NCI-H82 treated with DMSO at 0.1 percent for 48 hours (cell line): ENCODE data around the gene CAPN10.

Source experiments
- DNase-seq: peaks from one replicate; lab custom pipeline; 2025; ENCODE audit not compliant: unreplicated experiment; lab: John Stamatoyannopoulos, UW

The CAPN10 gene

DNA sequence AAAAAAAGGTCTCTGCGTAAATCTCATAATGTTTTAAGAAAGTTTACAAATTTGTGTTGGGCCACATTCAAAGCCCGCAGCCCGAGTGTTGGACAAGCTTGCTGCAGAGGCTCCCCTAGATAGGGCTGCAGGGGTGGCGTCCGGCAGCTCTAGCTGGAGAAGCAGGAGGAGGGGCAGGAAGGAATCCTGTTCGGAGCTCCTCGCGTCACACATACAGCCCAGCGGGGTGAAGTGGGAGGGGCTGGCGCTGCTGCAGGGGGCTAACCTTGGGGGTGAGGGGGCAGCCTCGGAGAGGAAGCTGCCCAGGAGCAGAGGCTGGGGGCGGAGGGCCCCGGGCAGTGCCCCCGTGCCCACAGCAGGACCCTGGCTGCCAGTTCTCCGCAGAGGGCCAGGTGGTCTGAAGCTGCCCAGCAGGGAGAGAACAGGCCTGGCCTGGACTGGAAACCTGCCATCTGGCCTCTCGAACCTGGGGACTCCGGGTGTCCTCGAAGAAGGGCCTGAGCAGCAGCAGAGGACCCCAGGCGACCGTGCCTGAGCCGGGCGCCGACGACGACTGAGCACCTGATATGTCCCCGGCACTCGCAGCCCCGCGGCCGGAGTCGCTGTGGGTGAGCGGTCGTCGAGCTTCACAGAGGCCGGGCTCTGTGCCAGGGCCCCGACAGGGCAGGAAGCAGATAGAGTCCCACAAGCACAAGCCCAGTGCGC, 36.1 kb downstream of the CAPN10 start:
- no peak for DNase-seq

- no peak for DNase-seq
These were observed 37.0 kb downstream of the CAPN10 start for GRCh38 chr2:240623531-240624010.

GRCh38 chr2:240624011-240624949, 37.7 kb downstream of the CAPN10 start:
- no peak for DNase-seq

GRCh38 chr2:240624950-240625621, 38.6 kb downstream of the CAPN10 start, which contains the start of gene GPR35:
Gene GPR35, plus strand, starts transcription at chr2:240625480. Its CDS starts 4,473 bp downstream, at chr2:240629953.
- no peak for DNase-seq

GRCh38 chr2:240626531-240627300, 40.2 kb downstream of the CAPN10 start:
- DNase-seq, result no peak

DNA sequence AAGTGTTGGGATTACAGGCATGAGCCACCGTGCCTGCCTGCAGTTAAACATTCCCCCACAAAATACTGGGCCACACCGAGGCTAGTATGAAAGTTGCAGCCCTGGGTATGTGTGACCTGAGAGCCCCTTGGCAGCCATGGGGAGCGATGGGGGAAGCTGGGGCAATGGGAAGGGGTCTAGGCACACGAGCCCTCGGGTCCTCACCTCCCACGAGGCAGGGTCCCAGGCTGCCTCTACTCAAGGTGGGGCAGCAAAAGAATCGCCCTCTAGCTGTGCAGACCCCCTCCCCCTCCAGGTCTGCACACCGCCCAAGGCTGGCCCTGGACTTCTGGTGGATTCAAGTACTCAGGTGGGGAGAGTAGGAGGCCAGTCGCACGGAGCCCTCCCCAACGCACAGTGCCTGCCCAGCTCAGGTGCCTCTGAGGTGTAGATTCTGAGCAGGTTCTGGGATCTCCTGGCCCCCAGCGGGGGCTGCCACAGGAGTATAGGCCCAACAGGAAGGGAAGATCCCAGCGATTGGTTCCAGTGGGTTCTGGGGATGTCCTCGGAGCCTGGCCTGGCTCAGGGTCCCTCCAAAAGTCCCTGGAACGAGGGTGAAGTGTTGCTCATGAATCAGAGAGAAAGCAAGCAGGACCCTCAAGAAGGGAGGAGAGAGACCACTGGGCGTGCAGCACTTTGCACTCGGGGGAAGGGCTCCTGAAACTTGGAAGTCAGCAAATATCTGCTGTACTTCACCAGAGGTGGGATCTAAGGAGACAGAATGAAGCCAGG, 41.4 kb downstream of the CAPN10 start:
- DNase-seq, result no peak

DNA sequence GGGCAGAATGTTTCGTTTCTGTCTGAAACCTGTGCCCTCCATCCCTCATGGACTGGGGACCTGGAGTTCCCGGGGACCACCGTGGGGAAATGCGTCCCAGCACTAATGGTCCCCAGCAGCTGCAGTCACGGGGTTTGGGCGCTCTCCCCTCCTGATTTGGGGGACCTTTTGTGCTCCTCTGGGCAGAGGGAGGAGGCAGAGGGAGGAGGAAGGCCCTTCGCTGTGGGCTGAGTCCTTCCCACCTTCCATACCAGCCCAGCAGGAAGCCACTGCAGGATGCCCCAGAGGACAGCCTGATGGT, 41.9 kb downstream of the CAPN10 start:
- no peak for DNase-seq

DNA sequence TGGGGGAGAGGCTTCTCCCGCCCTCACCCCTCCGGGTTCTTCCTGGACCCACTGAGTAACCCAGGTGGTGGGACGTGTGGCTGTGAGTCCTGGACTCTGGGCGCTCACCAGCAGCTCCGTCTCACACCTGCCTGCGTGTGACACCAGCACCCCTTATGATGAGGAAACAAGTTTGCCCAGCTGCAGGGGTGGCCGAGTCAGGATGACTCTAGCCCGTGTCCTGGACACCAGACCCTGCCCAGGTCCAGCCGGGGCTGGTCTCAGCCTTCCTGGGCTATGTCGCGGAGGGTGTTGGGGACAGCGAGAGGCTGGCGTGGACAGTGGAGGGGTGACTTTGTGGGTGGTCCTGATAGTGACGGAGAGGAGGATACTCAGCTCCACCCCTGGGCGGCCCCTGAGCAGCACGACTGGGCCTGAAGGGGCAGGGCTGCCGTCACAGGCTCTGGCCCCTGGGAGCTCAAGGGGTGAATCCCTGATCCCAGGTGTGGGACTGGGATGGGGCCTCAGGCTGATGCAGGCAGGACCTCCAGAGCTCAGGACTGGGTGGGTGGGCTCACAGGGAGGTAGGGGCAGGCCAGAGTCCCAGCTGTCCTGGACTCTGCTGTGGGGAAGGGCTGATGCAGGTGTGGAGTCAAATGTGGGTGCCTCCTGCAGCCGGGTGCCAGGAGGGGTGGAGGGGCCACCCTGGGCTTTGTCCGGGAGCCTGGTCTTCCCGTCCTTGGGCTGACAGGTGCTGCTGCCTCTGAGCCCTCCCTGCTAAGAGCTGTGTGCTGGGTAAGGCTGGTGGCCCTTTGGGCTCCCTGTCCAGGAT, 42.5 kb downstream of the CAPN10 start:
- no peak for DNase-seq

- no peak for DNase-seq
These were observed 43.1 kb downstream of the CAPN10 start for GRCh38 chr2:240629619-240629967.

DNA sequence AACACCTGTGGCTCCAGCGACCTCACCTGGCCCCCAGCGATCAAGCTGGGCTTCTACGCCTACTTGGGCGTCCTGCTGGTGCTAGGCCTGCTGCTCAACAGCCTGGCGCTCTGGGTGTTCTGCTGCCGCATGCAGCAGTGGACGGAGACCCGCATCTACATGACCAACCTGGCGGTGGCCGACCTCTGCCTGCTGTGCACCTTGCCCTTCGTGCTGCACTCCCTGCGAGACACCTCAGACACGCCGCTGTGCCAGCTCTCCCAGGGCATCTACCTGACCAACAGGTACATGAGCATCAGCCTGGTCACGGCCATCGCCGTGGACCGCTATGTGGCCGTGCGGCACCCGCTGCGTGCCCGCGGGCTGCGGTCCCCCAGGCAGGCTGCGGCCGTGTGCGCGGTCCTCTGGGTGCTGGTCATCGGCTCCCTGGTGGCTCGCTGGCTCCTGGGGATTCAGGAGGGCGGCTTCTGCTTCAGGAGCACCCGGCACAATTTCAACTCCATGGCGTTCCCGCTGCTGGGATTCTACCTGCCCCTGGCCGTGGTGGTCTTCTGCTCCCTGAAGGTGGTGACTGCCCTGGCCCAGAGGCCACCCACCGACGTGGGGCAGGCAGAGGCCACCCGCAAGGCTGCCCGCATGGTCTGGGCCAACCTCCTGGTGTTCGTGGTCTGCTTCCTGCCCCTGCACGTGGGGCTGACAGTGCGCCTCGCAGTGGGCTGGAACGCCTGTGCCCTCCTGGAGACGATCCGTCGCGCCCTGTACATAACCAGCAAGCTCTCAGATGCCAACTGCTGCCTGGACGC, 43.6 kb downstream of the CAPN10 start:
- DNase-seq, result no peak

DNA sequence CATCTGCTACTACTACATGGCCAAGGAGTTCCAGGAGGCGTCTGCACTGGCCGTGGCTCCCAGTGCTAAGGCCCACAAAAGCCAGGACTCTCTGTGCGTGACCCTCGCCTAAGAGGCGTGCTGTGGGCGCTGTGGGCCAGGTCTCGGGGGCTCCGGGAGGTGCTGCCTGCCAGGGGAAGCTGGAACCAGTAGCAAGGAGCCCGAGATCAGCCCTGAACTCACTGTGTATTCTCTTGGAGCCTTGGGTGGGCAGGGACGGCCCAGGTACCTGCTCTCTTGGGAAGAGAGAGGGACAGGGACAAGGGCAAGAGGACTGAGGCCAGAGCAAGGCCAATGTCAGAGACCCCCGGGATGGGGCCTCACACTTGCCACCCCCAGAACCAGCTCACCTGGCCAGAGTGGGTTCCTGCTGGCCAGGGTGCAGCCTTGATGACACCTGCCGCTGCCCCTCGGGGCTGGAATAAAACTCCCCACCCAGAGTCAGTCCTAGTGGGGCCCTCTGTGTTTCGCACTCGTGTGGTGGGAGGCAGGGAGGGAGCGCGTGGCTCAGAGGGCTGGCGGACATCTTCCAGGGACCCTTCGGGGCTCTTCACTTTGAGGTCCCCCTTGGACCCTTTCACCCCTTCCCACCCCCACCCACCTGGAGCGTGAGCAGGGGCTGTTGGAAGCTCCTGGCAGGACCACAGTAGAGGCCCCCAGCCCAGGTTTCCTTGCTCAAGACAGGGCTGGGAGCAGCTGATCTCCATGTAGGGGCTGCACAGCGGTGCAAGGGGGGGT, 44.4 kb downstream of the CAPN10 start:
- DNase-seq, result no peak

DNA sequence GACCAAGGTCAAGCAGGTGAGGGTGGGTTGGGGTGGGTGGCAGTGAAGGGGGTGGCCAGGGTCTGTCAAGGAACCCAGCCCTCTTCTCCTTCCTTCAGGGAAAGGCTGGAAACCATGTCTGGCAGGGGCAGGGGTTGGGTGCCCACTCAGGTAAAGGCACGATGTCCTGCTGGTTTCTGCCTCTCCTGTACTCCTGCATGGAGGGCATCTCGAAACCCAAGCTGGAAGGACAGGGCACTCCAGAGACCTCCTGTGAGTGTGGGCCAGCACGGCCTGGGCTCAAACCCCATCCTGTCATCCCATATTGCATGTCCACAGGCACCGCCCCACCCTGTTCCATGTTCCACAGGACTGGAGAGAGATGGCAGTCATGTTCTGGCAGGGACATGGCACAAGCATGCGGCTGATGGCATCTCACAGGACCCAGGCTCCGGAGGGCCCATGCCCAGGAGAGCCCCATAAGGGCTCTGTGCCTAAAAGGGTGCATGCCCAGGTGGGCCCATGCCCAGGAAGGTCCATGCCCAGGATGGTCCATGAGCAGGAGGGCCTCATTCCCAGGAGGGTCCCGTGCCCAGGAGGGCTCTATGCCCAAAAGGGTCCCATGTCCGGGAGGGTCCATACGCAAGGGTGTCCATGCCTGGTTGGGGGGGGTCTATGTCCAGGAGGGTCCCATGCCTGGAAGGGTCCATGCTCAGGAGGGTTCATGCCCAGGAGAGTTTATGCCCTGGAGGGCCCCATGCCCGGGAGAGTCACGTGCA, 45.2 kb downstream of the CAPN10 start:
- DNase-seq, result no peak

DNA sequence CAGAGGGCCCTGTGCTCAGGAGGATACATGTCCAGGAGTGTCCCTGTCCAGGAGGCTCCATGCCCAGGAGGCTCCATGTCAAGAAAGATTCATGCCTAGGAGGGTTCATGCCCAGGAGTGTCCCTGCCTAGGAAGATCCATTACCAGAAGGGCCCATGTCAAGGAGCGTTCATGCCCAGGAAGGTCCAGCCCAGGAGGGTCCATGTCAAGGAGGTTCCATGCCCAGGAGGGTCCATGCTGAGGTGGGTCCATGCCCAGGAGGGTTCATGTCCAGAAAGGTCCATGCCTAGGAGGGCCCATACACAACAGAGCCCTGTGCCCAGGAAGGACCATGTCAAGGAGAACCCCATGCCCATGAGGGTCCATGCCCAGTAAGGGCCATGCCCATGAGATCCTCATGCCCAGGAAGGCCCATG, 45.8 kb downstream of the CAPN10 start:
- DNase-seq, result no peak

DNA sequence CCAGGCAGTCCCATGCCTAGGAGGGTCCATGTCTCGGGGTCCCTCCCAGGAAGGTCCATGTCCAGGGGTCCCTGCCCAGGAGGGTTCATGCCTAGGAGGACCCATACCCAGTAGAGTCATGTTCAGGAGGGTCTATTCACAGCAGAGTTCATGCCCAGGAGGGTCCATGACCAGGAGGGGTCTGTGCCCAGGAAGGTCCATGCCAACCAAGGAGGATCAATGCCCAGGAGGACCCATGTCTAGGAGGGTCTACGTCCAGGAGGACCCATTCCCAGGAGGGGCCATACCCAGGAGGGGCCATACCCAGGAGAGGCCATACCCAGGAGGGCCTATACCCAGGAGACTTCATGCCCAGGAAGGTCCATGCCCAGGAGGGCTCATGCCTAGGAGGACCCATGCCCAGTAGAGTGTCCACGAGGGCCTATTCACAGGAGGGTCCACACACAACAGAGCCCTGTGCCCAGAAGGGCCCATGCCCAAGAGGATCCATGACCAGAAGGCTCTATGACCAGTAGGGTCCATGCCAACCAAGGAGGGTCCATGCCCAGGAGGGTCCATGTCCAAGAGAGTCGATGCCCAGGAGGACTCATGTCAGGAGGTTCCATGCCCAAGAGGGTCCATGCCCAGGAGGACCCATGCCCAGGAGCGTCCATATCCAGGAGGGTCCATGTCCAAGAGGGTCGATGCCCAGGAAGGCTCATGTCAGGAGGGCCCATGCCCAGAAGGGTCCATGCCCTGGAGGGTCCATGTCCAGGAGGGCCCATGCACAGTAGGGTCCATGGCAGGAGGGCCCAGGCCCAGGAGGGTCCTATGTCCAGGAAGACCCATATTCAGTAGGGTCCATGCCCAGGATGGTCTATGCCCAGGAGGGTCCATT, 48.8 kb downstream of the CAPN10 start:
- no peak for DNase-seq

- no peak for DNase-seq
These were observed 49.5 kb downstream of the CAPN10 start for GRCh38 chr2:240635998-240636547.
